HG03175 (cell line): ENCODE measurements around the gene CAMK1.
"Not testable (repeated sequence)": the region's sequence is repeated elsewhere in the genome, so short reads cannot be mapped to it uniquely, and the experiment has no call there.

Experiments
- ATAC-seq: cut with Tn5 transposase; IDR thresholded peaks from one replicate; pipeline ENCODE4 v1.9.1; 2021; ENCODE audit warnings: mild to moderate bottlenecking, moderate library complexity; ENCODE audit not compliant: unreplicated experiment

The CAMK1 gene

DNA sequence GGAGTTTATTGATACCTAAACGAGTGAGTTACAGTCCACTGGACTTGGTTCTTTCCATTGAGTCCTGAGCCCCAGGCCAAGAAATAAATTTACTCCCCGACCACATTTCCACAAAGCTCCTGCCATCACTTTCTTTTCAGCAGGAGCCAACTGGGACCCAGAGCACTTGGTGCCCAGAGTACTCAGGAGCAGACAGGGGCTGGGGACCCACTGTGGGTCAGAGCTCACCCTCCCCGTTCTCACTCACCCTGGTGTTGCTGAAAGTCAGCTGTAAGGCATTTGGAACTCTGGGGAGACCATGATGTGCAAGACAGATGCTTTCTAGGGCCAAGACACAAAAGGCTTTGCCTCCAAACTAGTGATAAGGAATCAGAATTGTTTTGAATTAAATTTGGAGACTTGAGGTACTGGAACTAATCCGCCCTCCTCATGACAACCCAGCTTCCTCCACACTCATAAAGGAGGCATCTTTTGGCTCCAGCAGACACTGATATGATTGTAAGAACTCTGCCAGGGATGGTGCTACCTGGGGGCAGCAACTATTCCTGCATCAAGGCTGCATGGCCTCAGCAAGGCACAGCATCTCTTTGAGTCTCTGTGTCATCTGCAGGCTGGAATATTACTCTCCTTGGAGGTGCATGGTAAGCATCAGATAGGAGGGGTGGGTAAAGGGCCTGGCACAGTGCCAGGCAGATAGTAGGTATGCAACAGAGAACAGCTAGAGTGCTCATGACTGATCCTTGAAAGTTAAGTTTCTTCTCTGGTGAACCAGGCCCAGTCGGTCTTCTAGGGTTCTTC is 7.3 kb upstream of the CAMK1 start:
- ATAC-seq: no peak

DNA sequence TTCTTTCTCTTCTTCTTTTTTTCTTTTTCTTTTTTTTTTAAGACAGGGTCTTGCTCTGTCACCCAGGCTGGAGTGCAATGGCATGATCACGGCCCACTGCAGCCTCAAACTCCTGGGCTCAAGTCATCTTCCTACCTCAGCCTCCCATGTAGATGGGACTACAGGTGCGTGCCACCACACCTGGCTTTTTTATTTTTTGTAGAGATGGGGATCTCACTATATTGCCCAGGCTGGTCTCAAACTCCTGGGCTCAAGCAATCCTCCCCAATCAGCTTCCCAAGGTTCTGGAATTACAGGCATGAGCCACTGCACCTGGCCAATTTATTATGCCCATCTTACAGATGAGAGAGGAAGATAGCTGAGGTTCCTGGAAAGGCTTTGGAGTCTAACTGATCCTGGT is 1.3 kb upstream of the CAMK1 start:
- not testable (repeated sequence) for ATAC-seq

DNA sequence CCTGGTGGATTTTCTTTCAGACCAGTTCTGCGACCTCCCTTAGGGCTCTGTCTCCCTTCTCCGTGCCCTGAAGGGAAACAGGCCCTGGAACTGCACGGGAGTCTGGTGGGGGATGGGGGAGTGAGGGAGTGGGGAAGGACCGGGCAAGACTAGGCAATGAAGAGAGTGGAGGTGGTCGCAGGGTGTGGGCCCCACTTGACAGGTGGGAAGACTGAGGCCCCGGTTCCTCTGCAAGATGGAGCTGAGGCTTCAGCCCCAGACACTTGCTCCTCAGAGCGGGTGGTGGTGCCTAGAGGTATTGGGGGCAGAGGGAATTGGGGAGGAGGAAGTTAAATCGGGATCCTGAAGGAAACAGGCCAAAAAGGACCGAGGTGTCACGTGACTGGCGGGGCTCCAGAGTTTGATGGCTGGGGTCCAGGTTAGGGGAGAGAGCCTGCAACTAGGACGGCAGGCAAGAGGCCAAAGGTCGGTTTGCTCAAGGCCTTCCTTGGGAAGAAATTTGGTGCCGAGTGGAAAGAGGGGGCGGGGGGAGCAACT is 597 bp upstream of the CAMK1 start:
- ATAC-seq: no peak

DNA sequence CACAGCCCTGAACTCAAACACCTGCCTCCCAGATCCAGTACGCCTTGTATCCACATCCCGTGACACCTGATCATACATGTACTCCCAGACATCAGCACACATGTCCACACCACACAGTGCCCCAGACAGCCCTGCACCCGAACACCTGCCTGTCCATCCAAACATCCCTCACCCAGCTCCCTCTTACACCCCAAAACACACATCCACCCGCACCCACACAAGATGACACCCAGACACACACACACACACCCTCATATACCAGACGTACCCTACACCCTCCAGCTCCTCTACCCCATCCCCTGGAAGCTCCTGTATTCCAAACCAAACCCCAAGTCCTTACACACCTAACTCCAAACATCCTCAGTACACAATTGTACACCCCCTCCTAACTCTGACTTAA is 735 bp downstream of the CAMK1 start:
- ATAC-seq: no peak

DNA sequence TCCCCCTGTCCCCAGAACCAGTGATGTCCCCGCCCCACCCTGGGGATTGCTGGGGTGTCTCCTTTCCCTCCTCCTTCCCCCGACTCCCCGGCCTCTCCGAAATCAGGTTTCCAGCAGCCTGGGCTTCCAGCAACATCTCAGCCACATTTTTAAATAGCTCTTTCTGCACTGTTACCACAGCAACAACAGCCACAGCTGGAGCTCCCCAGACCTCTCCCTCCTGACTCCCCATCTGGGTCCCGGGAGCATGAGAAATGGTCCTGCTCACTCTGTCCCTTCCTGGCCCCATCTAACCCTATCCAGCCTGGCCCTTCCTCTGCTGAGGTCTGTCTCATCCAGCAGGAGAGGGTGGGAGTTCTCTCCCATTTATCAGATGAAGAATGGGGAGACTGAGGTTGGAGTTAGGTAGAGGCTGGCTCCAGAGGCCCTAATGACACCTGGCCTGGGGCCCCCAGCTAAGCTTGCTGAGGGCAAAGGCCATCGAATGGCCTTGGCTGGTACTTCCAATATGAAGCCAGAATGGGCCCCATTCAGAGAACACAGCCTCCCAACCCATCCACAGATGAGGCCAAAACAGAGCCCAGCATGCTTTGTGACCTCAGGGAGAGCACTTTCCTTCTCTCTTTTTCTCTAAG is 1.5 kb downstream of the CAMK1 start:
- no peak for ATAC-seq

DNA sequence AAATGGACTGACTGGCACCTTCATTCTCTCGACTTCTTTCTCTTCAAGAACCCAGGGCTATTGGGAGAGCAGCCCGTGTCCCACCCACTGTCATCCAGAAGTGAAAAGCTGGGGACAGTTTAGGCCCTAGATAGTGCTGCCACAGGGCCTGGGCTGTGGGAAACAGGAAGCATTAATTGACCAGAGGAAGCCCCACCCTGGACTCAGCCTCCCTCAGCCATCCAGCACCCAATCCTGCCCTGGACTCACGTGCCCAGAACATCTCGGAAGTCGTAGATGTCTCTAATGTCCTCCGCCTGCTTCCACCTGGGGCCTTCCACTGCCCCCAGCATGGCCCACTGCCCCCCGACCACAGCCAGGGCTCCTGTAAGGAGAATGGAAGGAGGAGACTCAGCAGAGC is 2.3 kb downstream of the CAMK1 start:
- ATAC-seq: no peak

DNA sequence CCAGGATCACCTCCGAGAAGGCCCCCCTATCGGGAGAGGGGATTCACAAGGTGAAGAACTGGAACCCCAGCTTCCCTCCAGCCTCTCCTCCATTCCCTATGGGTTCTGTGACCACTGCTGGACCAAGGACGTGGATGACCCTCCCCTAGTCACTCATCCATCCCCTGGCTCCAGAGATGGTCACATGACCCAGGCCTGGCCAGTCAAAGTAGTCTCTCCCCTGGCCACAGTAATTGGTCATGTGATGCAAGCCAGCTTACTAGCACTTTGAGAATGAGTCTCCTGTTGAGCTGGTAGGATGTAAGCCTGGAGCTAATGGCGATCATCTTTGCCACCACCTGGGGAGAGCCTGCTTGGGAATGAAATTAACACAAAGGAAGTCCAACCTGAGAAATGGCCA is 3.9 kb downstream of the CAMK1 start:
- no peak for ATAC-seq

DNA sequence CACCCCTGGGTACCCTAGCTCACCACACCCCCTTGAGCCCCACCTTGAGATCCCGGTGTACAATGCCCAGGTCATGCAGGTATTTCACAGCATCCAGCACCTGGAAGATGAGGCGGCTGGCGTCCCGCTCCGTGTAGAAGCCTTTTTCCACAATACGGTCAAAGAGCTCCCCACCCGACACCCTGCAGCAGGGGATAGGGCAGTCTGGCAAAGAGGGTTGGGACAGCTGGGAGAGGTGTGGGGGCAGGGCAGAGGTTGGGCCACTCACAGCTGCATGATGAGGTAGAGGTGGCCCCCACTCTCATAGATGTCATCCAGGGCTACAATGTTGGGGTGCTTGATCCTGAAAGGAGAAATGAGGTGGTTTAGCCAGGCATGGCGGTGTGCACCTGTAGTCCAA is 6.9 kb downstream of the CAMK1 start:
- no peak for ATAC-seq

DNA sequence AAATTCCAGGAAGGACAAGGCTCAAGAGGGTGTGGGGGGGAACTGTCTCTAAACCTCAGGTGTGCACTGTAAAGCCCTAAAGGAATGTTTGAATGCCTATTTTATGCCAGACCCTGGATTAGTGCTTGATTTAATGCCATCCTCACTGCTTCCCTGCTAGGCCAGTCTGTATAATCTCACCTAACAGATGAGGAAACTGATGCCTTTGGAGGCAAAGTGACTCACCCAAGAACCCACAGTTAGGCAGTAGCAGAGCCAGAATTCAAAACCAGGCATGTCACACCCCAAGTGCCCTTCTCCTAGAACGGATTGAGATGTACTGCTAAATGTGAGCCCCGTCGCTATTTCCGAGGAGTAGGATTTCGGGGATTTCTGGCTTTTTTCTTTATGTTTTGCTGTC is 7.8 kb downstream of the CAMK1 start:
- ATAC-seq: no peak

DNA sequence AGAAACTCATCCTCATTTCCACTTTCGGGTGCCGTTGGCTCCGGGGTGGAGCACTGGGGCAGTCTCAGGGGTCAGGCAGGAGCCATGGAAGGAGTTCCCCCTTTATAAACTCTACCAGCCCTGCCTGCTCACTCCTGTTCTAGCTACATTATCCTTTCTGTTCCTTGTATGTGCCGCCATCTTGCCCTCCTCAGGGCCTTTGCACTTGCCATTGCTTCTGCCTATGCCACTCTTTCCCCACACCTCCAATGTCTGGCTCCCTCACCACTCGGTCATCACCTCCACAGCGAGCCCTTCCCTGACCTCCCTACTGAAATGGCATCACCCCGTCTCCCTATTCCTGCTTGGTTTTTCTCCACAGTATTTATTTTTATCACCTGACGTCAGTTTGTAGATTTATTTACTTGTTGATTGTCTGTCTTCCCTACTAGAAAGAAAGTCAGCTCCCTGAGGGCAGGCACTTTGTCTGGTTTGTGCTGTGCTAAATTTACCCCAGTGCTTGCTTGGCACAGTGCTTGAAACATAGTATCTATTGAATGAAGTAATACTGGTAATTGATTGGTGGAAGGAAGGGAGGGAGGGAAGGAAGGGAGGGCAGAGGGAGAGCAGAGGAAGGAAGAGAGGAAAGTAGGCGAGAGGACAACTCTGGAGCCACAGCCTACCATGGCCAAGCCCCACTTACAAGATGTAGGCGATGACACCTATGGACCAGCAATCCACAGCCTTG is 8.8 kb downstream of the CAMK1 start:
- ATAC-seq: no peak

DNA sequence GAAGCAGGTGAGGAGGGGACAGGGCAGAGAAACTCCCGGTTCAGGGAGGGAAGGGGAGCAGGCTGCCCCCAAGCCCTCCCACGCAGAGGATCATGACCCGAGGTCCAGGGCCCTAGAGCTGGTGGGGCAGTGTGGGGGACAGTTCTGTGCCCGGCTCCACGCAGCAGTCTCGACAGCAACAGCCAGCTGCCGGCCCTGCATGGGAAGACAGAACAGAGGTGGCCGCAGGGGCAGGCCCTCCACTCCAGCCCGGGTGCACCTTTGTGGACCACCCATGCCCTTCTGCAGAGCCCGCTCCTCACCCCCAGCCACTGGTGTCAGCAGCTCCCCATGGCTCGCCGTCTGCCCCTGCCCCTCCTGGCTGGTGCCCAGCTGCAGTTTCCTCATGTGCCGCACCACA is 12.3 kb downstream of the CAMK1 start:
- no peak for ATAC-seq

DNA sequence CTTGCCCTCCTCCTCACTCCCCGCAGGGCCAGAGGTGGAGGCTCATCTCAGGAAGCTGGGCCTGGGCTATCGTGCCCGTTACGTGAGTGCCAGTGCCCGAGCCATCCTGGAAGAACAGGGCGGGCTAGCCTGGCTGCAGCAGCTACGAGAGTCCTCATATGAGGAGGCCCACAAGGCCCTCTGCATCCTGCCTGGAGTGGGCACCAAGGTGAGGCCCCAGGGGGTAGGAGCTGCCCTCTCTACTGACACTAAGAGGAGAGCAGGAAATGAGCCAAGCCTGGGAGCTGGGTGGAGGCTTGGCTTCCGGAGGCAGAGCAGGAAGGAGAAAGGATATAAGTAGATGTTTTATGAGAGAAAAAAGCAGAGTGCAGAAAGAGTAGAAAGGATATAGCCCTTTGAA is 15.1 kb downstream of the CAMK1 start:
- ATAC-seq: no peak

DNA sequence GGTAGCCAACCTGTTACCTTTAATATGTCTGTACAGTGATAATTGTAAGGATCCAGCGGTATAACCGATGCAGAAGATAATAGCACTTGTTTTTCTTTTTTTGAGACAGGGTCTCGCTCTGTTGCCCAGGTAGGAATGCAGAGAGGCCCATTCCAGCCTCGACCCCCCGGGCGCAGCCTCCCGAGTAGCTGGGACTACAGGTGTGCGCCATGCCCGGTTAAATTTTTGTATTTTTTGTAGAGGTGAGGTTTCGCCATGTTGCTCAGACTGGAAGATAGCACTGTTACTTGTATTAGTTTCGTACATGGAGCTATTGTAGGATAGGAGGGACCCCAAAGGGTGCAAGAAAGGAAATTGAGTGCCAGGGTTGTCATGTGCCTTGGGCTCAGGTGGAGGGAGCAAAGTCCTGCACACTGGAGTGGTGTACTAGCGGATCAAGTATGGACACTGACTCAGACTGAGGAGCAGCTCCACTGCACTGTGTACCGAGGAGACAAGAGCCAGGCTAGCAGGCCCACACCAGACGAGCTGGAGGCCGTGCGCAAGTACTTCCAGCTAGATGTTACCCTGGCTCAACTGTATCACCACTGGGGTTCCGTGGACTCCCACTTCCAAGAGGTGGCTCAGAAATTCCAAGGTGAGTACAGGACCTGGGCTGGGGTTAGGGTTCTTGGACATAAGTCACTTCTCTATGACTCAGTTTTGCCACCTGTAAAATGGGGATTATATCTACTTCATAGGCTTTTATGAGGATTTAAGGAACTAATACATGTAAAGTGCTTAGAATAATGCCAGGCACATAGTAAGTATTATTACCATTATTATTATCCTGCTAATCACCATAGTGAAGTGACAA is 19.0 kb downstream of the CAMK1 start:
- ATAC-seq: no peak

DNA sequence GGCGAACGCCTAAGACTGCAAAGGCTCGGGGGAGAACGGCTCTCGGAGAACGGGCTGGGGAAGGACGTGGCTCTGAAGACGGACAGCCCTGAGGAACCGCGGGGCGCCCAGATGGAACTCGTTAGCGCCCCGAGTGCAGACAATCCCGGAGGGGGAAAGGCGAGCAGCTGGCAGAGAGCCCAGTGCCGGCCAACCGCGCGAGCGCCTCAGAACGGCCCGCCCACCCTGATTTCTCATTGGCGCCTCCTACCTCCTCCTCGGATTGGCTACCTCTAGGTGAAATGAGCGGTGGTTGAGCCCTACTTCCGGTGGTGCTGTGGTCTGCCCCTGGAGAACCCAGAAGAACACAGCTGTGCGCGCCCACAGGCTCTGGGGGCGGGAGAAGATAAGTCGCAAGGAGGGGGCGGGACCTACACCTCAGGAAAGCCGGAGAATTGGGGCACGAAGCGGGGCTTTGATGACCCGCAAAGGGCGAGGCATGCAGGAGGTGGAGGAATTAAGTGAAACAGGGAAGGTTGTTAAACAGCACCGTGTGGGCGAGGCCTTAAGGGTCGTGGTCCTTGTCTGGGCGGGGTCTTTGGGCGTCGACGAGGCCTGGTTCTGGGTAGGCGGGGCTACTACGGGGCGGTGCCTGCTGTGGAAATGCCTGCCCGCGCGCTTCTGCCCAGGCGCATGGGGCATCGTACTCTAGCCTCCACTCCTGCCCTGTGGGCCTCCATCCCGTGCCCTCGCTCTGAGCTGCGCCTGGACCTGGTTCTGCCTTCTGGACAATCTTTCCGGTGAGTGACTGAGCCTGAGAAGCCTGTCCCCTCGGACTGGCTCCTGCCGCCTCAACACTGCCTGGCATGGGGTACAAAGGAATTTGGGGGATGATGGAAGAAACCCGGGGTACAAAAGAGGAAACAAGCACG is 19.8 kb downstream of the CAMK1 start, which contains the start of gene OGG1:
Gene OGG1, plus strand, starts transcription at position 308 of the 911 bp plus-strand sequence. Its CDS starts 335 bp downstream, at position 643.
- ATAC-seq: peak; percentile 93

DNA sequence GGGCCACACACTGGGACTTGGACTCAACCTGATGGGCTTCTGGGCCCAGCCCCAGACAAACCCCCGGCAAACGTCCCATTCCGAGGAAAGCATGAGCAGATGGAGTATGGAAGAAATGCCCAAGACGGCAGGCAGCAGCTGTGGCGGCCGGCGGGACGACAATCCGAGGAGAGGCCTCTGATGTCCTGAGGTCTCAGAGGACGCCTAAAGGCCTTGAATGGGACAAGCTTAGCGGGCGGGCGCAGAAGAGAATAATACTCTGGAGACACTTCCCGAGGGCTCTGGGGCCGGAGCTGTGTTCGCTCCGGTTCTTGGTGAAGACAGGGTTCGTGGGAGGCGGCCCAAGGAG is 20.5 kb downstream of the CAMK1 start:
- ATAC-seq: no peak

DNA sequence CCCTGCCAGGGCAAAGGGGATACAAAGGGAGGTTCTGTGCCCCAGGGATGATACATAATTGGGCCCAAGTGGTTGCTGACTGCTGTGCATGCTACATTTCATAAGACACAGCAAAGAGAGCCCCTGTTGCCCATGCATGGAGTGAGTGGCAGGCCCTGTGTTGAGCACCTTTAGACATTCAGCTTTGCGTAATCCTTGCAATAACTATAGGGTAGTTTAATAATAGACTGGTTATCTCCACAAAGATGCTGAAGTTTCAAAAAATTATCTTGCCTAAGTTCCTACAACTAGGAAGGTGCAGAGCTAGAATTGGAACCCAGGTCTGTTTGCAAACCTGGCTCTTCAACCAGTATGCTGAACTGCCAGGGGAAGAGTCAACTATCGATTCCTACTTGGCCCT is 21.7 kb downstream of the CAMK1 start:
- no peak for ATAC-seq

DNA sequence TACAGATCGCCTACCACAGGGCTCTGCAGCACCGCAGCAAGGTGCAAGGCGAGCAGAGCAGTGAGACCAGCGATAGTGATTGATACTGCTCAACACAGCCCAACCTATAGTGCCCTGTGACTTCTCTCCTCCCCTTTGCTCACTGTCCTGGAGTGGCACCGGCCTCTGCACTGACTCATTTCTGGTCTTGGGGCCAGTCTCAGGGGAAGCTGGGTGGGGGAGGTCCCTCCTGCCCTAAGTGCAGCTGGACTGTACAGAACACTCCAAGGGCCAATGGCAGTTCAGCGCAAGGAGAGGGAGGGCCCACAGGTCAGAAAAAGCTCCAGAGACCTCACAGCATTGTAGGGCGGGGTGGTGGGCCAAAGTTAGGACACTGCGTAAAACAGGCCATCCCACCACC is 22.5 kb downstream of the CAMK1 start:
- ATAC-seq: no peak

DNA sequence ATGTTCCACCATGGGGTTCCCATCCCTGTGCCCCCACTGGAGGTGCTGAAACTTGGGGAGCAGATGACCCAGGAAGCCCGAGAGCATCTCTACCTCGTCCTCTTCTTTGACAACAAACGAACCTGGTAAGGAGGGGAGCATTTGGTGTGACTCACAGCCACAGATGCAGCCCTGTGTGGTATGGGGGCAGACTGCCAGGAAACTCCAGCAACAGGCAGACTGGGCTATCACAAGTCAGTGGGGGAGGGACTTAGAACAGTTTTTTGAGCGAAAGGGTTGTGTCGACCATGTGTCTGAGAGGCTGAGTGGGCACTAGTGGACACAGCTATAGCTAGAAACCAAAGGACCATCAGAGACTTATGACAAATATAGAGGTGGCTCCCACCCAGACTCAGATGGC is 23.4 kb downstream of the CAMK1 start:
- no peak for ATAC-seq

DNA sequence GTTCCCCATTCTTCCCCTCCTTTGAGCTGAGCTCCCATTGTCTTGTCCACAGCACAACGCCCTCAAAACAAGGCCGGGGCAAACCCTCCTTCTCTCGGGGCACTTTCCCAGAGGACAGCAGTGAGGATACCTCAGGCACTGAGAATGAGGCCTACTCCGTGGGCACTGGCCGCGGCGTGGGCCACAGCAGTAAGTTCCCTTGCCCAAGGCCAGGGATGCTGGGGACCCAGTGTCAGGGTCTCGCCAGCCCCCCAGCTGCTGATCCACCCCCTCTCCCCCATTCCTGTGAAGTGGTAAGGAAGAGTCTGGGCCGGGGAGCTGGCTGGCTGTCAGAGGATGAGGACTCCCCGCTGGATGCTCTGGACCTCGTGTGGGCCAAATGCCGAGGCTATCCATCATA is 24.2 kb downstream of the CAMK1 start:
- ATAC-seq: no peak

DNA sequence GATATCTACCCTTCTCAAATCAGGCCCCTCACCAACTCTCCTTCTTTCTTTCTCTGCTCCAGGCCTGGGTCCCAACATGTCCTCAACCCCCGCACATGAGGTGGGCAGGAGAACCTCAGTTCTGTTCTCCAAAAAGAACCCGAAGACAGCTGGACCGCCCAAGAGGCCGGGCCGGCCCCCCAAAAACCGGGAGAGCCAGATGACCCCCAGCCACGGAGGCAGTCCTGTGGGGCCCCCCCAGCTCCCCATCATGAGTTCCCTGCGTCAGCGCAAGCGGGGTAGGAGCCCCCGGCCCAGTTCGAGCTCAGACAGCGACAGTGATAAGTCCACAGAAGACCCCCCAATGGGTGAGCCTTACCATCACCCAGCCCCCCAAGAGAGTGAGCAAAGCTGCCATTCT is 25.6 kb downstream of the CAMK1 start:
- ATAC-seq: no peak
